Measurements from ENCODE around the gene ENAH.

DNA sequence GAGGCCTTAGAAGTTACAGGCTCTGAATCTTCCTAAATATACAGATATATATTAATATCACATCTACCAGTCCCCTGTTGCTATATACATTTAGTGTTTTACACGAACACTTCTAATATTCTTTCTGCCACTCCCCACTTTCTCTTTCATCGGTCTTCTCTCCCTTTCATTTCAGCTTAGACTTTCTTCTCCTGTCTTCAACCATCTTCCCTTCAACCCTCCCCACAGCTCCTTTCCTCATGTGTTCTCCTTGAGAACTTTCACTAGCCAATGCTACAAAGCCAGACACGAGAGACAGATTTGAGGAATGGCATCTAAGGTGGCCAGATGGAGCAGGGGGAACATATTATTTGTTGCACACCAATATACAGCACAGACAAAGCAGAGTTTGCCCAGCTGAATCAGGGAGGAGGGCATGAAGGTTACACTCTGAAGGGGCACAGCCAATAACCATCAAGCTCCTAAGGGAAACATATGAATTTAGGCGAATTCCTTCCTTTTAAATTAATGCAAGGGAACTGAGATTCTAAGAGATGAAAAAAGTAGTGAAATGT, 141.0 kb downstream of the ENAH start:
- TF ChIP-seq SIN3A (IDR thresholded peaks at IDR 0.05; ENCODE audit: borderline replicate concordance, insufficient read depth, low read length) (no peak), POLR2AphosphoS5 (IDR thresholded peaks at IDR 0.05; ENCODE audit: low read depth, low read length) (no peak)
- TF ChIP-seq, protein P1, sequence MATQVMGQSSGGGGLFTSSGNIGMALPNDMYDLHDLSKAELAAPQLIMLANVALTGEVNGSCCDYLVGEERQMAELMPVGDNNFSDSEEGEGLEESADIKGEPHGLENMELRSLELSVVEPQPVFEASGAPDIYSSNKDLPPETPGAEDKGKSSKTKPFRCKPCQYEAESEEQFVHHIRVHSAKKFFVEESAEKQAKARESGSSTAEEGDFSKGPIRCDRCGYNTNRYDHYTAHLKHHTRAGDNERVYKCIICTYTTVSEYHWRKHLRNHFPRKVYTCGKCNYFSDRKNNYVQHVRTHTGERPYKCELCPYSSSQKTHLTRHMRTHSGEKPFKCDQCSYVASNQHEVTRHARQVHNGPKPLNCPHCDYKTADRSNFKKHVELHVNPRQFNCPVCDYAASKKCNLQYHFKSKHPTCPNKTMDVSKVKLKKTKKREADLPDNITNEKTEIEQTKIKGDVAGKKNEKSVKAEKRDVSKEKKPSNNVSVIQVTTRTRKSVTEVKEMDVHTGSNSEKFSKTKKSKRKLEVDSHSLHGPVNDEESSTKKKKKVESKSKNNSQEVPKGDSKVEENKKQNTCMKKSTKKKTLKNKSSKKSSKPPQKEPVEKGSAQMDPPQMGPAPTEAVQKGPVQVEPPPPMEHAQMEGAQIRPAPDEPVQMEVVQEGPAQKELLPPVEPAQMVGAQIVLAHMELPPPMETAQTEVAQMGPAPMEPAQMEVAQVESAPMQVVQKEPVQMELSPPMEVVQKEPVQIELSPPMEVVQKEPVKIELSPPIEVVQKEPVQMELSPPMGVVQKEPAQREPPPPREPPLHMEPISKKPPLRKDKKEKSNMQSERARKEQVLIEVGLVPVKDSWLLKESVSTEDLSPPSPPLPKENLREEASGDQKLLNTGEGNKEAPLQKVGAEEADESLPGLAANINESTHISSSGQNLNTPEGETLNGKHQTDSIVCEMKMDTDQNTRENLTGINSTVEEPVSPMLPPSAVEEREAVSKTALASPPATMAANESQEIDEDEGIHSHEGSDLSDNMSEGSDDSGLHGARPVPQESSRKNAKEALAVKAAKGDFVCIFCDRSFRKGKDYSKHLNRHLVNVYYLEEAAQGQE (IDR thresholded peaks at IDR 0.05; ENCODE audit: insufficient read depth in 1 of 2, low read depth in 2 of 2, low read length in 2 of 2), result no peak
